A673 (cell line): ENCODE results near the gene CD28. TPM values are rescaled to one million over a fixed set of nuclear protein-coding genes. Genes with fewer than 3 reads are reported as not detected.

Source experiments
- BruUV-seq: library from RNA; stranded (reverse); fragments of 400-500 nt; replicated peaks from 2 replicates; lab custom pipeline; 2021; lab: Mats Ljungman, UMichigan
- CTCF ChIA-PET: fragments of 300-600 bp; sonication (Branson Sonifier 250); formaldehyde crosslinking; loops from one replicate; lab custom pipeline; 2022; ENCODE audit warnings: antibody characterized with exemption; lab: Charles Lee
- POLR2A ChIA-PET: fragments of 300-600 bp; sonication (Branson Sonifier 250); formaldehyde crosslinking; loops from one replicate; lab custom pipeline; 2022; ENCODE audit warnings: antibody characterized with exemption; ENCODE audit not compliant: low non-redundant PET; lab: Charles Lee
- DNase-seq: peaks from one replicate; pipeline ENCODE4 v3.0.0-alpha.2; 2015; ENCODE audit warnings: low spot score
- H3K27ac ChIP-seq: fragments of 200-600 bp; sonication (generic); 2 replicates; pipeline ENCODE4 v1.5.1; 2016; ENCODE audit warnings: mixed run types, low read depth, mild to moderate bottlenecking, mixed read lengths, antibody characterized with exemption, low read length; ENCODE audit not compliant: poor library complexity, severe bottlenecking
- H3K27me3 ChIP-seq: fragments of 200-600 bp; sonication (generic); replicated peaks from 2 replicates; pipeline ENCODE4 v1.6.1; 2017; ENCODE audit warnings: mixed run types, low read depth, mild to moderate bottlenecking, mixed read lengths, antibody characterized with exemption, low read length; ENCODE audit not compliant: insufficient read depth, poor library complexity
- H3K36me3 ChIP-seq: fragments of 200-600 bp; sonication (generic); 2 replicates; pipeline ENCODE4 v1.6.1; 2016; ENCODE audit warnings: mixed run types, mild to moderate bottlenecking, mixed read lengths, antibody characterized with exemption, low read length; ENCODE audit not compliant: insufficient read depth, poor library complexity, severe bottlenecking
- H3K4me1 ChIP-seq: fragments of 200-600 bp; sonication (generic); 2 replicates; pipeline ENCODE4 v1.6.1; 2017; ENCODE audit warnings: mixed run types, mild to moderate bottlenecking, mixed read lengths, antibody characterized with exemption, low read length; ENCODE audit not compliant: insufficient read depth, poor library complexity, severe bottlenecking
- H3K4me3 ChIP-seq: fragments of 200-600 bp; sonication (generic); 2 replicates; pipeline ENCODE4 v1.5.1; 2016; ENCODE audit warnings: low read depth, mixed run types, mild to moderate bottlenecking, mixed read lengths, low read length; ENCODE audit not compliant: poor library complexity, severe bottlenecking
- H3K9me3 ChIP-seq: fragments of 200-600 bp; sonication (generic); 2 replicates; pipeline ENCODE4 v1.6.1; 2016; ENCODE audit warnings: mixed run types, low read depth, mild to moderate bottlenecking, mixed read lengths, antibody characterized with exemption, low read length; ENCODE audit not compliant: poor library complexity, severe bottlenecking
- CTCF ChIP-seq: fragments of 300-800, 200-600 bp; sonication (generic); conservative IDR thresholded peaks from 2 replicates; pipeline ENCODE4 v1.5.1; 2017; ENCODE audit warnings: low read depth, mild to moderate bottlenecking, antibody characterized with exemption, low read length, moderate library complexity, mixed read lengths
- EZH2 ChIP-seq: fragments of 200-600 bp; sonication (generic); IDR thresholded peaks from 2 replicates; pipeline ENCODE4 v1.6.1; 2017; ENCODE audit warnings: borderline replicate concordance, low read depth, mild to moderate bottlenecking, mixed read lengths, antibody characterized with exemption, low read length; ENCODE audit not compliant: poor library complexity, severe bottlenecking
- intact Hi-C: fragments of 100-400 bp; cut with micrococcal nuclease; formaldehyde crosslinking; loops from one replicate; pipeline ENCODE4 v1.10.0; 2022; ENCODE audit not compliant: unreplicated experiment
- total RNA-seq: library from RNA; stranded (reverse); gene quantifications from 2 replicates; pipeline ENCODE4 v1.2.3, GENCODE V29; 2021

The CD28 gene
- total RNA-seq, 1 experiment from 2014 or later, result not detected

- TF ChIP-seq CTCF (no peak), EZH2 (no peak)
These were observed 34.4 kb downstream of the CD28 start for GRCh38 chr2:203740871-203741281.

GRCh38 chr2:203741566-203741965 lies 35.1 kb downstream of the CD28 start:
- intact Hi-C loops, result no loop called here
- no peak for DNase-seq
- ChIA-PET POLR2A (no interaction called here), CTCF (no interaction called here)
- no peaks in the 10 kb centered on the region for H3K36me3 ChIP-seq
- BruUV-seq, result no TSS peak
- no peak overlapping the region for H3K27ac ChIP-seq
- no peaks in the 10 kb centered on the region for H3K9me3 ChIP-seq
- H3K4me3 ChIP-seq, result no peak overlapping the region
- no peaks in the 10 kb centered on the region for H3K4me1 ChIP-seq
- TF ChIP-seq CTCF, result no peak
- TF ChIP-seq EZH2, result no peak
- no peaks in the 10 kb centered on the region for H3K27me3 ChIP-seq

More at GRCh38 chr2:203740871-203741281, 34.4 kb downstream of the CD28 start:
- H3K27me3 ChIP-seq, result no peaks in the 10 kb centered on the region
- intact Hi-C loops, result no loop called here
- no peaks in the 10 kb centered on the region for H3K36me3 ChIP-seq
- POLR2A ChIA-PET, result no interaction called here
- H3K27ac ChIP-seq, result no peak overlapping the region
- DNase-seq, result no peak
- BruUV-seq, result no TSS peak
- no peak overlapping the region for H3K4me3 ChIP-seq
- H3K9me3 ChIP-seq, result no peaks in the 10 kb centered on the region
- CTCF ChIA-PET, result no interaction called here
- H3K4me1 ChIP-seq, result no peaks in the 10 kb centered on the region

- Histone ChIP-seq H3K27ac (no peak overlapping the region), H3K9me3 (no peaks in the 10 kb centered on the region), H3K27me3 (no peaks in the 10 kb centered on the region), H3K36me3 (no peaks in the 10 kb centered on the region), H3K4me3 (no peak overlapping the region), H3K4me1 (no peaks in the 10 kb centered on the region)
- no TSS peak for BruUV-seq
- DNase-seq, result no peak
- no peak for TF ChIP-seq CTCF
- TF ChIP-seq EZH2, result no peak
- ChIA-PET POLR2A (no interaction called here), CTCF (no interaction called here)
- intact Hi-C loops, result no loop called here
These were observed 37.1 kb downstream of the CD28 start for GRCh38 chr2:203743441-203743981.
